ENCODE measurements around the gene CEACAM6.

- TF ChIP-seq, protein P1, sequence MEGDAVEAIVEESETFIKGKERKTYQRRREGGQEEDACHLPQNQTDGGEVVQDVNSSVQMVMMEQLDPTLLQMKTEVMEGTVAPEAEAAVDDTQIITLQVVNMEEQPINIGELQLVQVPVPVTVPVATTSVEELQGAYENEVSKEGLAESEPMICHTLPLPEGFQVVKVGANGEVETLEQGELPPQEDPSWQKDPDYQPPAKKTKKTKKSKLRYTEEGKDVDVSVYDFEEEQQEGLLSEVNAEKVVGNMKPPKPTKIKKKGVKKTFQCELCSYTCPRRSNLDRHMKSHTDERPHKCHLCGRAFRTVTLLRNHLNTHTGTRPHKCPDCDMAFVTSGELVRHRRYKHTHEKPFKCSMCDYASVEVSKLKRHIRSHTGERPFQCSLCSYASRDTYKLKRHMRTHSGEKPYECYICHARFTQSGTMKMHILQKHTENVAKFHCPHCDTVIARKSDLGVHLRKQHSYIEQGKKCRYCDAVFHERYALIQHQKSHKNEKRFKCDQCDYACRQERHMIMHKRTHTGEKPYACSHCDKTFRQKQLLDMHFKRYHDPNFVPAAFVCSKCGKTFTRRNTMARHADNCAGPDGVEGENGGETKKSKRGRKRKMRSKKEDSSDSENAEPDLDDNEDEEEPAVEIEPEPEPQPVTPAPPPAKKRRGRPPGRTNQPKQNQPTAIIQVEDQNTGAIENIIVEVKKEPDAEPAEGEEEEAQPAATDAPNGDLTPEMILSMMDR (IDR thresholded peaks at IDR 0.05): no peak
- TF ChIP-seq ZFX (IDR thresholded peaks at IDR 0.05; ENCODE audit: borderline replicate concordance): no peak
These were observed 47.9 kb upstream of the CEACAM6 start for GRCh38 chr19:41707502-41707812.
